Breast epithelium (tissue), 3 donors: ENCODE measurements around the gene NAPSA.
"Not testable (repeated sequence)": the region's sequence is repeated elsewhere in the genome, so short reads cannot be mapped to it uniquely, and the experiment has no call there.

Source experiments
- CTCF ChIP-seq, 3 donors: fragments of 450-650 bp; IDR thresholded peaks; one replicate each; pipeline ENCODE4 v1.5.1; 2016 to 2017; ENCODE audit warnings: antibody characterized with exemption in 3 of 3, mild to moderate bottlenecking in 3 of 3, moderate library complexity in 3 of 3
- POLR2AphosphoS5 ChIP-seq, 3 donors: sonication (generic); formaldehyde crosslinking; IDR thresholded peaks; one replicate each; pipeline ENCODE4 v1.6.1; 2017; ENCODE audit warnings: antibody characterized with exemption in 3 of 3

- not testable (repeated sequence) for TF ChIP-seq POLR2AphosphoS5, CTCF (IDR thresholded peaks at IDR 0.05)
Measured at GRCh38 chr19:50390952-50391351, 25.5 kb upstream of the NAPSA start.
